Activated naive CD4-positive, alpha-beta T cell (primary cell): ENCODE measurements around the gene ITGB1.
"Not testable (repeated sequence)": the region's sequence is repeated elsewhere in the genome, so short reads cannot be mapped to it uniquely, and the experiment has no call there.

Experiments used
- DNase-seq, 4 experiments: peaks; one replicate each; lab custom pipeline; 2025; lab: John Stamatoyannopoulos, UW

Gene ITGB1

DNA sequence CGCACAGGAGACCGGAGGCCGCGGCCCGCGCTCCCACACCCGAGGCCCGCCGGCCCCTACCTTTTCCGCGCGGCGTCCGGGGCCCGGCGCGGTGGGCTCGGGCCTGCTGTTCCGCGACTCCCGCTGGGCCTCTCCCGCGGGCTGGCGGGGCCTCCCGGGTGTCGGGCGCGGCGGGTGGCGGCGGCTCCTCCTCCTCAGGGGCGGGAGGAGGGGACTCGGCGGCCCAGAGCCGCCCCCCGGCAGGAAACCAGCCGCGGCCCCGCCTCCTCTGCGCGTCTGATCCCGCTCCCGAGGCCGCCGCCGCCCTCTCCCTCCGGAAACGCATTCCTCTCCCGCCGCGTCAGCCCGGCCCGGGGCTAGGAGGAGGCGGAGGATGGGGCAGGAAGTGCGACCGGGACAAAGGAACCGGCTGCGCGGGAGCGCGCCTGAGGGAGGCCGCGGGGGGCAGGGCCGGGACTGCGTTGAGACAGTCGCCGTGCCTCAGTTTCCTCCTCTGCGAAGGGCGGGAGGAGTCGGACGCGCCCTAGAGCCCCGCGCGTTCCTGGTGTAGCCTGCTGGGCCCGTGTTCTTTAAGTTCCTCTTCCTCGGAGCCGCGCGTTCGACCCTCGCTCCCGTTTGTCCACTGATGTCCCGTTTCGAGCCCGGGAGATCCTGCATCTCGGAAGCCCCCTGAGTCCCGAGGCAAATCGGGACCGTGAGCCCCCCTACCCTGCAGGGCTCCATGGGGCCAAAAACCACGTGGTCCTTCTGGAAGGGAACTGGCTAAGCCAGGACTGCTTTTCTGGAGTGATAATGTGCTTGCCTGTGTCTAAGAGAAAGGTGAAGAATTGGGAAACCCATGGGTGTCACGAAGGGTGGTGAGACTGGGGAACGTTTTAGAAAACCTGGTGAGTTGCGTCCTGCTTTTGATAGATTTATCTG, at the start of gene ITGB1:
Gene ITGB1 (minus strand): TSS at position 146 of the 921 bp plus-strand sequence. CDS start 22,672 bp downstream, outside the sequence.
- peak; percentile 43 to 79 (median 66) for DNase-seq

DNA sequence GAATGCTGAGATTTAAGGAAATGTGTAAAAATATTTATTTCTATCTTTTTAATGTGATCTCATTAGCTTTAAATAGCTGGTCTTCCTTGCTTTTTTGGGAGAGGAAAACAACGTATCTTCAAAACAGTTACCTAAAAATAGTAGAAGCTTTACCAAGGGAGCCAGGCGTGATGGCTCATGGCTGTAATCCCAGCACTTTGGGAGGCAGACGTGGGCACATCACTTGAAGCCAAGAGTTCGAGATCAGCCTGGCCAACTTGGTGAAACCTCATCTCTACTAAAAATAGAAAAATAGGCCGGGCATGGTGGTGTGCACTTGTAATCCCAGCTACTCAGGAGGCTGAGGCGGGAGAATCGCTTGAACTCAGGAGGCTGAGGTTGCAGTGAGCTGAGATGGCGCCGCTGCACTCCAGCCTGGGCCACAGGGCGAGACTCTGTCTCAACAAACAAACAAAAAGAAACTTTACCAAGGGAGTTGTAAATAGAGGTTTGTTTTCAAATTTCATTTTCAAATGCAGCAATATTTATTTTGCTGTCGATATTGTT, 48.4 kb upstream of the ITGB1 start:
- DNase-seq: no peak

- peak in 1 of 4 experiments; percentile 21 for DNase-seq
Observed at GRCh38 chr10:33005322-33006301, 47.6 kb upstream of the ITGB1 start.

DNA sequence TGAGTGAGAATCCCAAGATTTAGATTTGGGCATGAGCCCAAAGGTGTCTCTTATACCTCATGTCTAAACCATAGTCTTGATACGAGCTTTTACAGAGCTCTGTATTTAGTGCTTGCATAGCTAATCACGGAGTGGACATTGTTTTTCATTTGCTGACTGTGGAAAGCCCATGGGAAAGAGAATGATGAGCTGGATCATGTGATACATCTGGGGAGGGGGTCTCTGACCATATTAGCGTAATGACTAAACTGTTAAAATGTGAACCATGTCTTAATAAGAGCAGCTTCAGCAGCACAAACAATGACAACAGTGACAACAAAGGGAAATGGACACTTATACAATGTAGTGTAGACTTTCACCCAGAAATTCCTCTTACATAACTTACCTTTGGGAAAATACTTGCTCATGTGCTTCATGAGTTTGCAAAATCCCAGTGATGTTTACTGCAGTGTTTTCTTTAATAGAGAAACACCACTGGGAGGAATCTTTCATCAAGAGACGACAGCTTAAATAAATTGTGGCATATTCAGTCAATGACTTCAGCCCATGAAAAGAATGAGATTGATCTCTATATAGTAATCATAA, 44.0 kb upstream of the ITGB1 start:
- no peak for DNase-seq

DNA sequence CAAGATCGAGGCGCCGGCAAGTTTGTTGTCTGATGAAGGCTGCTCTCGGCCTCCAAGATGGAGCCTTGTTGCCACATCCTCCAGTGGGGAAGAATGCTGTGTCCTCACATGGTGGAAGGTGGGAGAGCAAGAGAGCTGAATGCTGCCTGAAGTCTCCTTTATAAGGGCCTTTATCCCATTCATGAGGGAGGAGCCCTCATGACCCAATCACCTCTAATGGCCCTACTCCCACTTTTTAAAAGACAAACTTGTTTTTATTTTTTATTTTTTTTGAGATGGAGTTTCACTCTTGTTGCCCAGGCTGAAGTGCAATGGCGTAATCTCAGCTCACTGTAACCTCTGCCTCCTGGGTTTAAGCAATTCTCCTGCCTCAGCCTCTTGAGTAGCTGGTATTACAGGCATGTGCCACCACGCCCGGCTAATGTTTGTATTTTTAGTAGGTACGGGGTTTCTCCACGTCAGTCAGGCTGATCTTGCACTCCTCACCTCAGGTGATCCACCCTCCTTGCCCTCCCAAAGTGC, 40.1 kb upstream of the ITGB1 start:
- DNase-seq: not testable (repeated sequence)

DNA sequence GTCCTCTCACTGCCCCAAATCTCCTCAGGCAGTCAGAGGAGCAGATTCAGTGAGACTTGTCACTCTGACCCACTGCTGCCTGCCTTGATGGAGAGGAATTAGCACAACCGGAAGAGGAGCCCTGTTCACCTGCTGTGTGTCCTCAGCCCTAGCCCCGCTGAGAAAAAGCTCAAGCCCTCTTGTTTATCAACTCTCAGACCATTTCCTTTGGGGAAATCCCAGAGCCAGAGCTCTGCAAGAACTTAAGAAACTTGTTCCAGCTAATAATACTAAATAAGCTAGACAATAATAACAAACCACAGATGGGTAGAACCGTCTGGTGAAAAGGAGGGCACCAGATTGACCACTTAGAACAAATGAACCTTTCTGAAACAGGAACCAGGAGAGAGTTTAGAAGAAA, 37.7 kb upstream of the ITGB1 start:
- DNase-seq: no peak

- no peak for DNase-seq
Observed at GRCh38 chr10:32995066-32995622, 37.1 kb upstream of the ITGB1 start.

GRCh38 chr10:32994632-32995031, 36.6 kb upstream of the ITGB1 start:
- DNase-seq: not testable (repeated sequence)

DNA sequence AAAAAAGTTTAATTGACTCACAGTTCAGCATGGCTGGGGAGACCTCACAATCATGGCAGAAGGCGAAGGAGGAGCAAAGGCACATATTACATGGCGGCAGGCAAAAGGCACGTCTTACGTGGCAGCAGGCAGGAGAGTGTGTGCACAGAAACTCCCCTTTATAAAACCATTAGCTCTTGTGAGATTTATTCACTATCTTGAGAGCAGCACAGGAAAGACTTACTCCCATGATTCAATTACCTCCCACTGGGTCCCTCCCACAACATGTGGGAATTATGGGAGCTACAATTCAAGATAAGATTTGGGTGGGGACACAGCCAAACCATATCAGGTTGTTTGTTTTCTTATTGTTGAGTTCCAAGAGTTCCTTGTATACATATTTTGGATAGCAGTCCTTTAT, 34.3 kb upstream of the ITGB1 start:
- DNase-seq: not testable (repeated sequence)

DNA sequence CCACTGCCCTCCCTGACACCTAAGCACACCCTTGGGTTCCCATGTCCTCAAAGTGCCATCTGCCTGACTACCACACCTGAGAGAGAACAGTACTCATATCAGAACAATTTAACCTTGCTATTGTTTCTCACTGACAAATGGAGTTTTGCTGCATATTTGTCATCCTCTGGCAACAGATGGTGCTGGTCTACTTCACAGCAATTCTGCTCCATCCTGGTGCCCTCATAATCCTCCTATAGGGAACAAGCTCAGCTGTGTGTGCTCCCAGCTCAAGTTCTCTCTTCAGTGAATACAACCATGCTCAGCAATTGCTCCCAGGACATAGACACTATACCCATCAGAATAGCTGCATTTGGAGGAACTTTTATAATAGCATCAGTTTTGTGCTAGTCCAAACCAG, 32.8 kb upstream of the ITGB1 start:
- no peak for DNase-seq

DNA sequence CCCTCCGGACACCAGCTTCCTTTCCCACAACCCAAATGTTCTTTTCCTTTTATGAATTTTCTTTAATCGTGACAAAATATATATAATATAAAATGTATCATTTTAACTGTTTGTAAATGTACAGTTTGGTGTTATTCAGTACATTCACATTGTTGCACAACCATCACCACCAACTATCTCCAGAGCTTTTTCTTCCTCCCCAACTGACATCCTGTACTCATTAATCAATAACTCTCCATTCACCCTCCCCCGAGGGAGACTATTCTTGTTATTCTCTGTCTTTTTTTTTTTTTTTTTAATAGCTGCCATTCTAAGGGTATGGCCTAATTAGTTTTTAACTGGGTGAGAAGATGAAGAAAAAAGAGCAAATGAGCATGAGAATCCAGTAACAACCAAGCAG, 30.6 kb upstream of the ITGB1 start:
- DNase-seq: no peak

- no peak for DNase-seq
Observed at GRCh38 chr10:32987172-32987571, 29.1 kb upstream of the ITGB1 start.

GRCh38 chr10:32985775-32986350, 27.8 kb upstream of the ITGB1 start:
- no peak for DNase-seq

GRCh38 chr10:32985341-32985764, 27.3 kb upstream of the ITGB1 start:
- DNase-seq: no peak

GRCh38 chr10:32984003-32984600, 26.1 kb upstream of the ITGB1 start:
- DNase-seq: no peak

GRCh38 chr10:32982911-32983909, 25.2 kb upstream of the ITGB1 start:
- no peak for DNase-seq

DNA sequence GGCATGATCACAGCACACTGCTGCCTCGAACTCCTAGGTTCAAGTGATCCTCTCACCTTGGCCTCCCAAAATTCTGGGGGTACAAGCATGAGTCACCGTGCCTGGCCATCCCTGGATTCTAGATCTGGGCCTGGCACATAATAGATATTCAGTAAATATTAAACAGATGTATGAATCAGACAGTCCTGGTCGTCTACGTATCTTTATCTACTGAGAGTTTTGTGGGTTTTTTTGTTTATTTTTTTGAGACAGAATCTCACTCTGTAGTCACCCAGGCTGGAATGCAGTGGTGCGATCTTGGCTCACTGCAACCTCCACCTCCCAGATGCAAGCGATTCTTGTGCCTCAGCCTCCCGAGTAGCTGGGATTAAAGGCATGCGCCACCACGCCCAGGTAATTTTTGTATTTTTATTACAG, 24.3 kb upstream of the ITGB1 start:
- DNase-seq: no peak

GRCh38 chr10:32981760-32982159, 23.7 kb upstream of the ITGB1 start:
- DNase-seq: no peak
